ENCODE results near the gene LYRM2.

The LYRM2 gene

GRCh38 chr6:89536231-89536630, 102.3 kb downstream of the LYRM2 start:
- H3K27ac ChIP-seq (replicated peaks; ENCODE audit: low read length): no peak overlapping the region
- no peaks in the 10 kb centered on the region for H3K79me1 ChIP-seq (ENCODE audit: low read depth, low read length)
- H2BK5ac ChIP-seq (ENCODE audit: low read length): no peak overlapping the region
- no peaks in the 10 kb centered on the region for H3K36me3 ChIP-seq (replicated peaks in 1 of 2; ENCODE audit: control insufficient read depth in 2 of 2, insufficient read depth in 2 of 2, low read length in 2 of 2)
- no peak overlapping the region for H4K8ac ChIP-seq (ENCODE audit: low read depth, low read length)
- H2BK12ac ChIP-seq (ENCODE audit: low read length): no peak overlapping the region
- no peak overlapping the region for H4K91ac ChIP-seq (ENCODE audit: low read depth, low read length, poor library complexity)
- no peak overlapping the region for H3K4ac ChIP-seq (ENCODE audit: low read length)
- no peak overlapping the region for H2AK5ac ChIP-seq (ENCODE audit: low read depth, low read length)
- no peak overlapping the region for H3K23ac ChIP-seq (ENCODE audit: low read depth, low read length, poor library complexity)
- no peak overlapping the region for H3K14ac ChIP-seq (ENCODE audit: low read length)
- H3K9ac ChIP-seq (ENCODE audit: low read depth, low read length, poor library complexity): no peak overlapping the region
- H2BK120ac ChIP-seq (ENCODE audit: low read depth, low read length): no peak overlapping the region
- no peak overlapping the region for H3K18ac ChIP-seq (ENCODE audit: low read length)
- WGBS, 2 donors (ENCODE audit: extremely low coverage in 2 of 2, insufficient read length in 2 of 2, insufficient replicate concordance in 1 of 2): no CpG with 5 or more reads among the region's 5 CpGs
- H3K4me1 ChIP-seq (ENCODE audit: control insufficient read depth in 2 of 2, insufficient read depth in 1 of 2, low read depth in 1 of 2, low read length in 2 of 2): peaks cover 0 to 2% of the 10 kb centered on the region in 2 donors
- peaks cover 0 to 4% of the 10 kb centered on the region in 2 donors for H3K9me3 ChIP-seq (replicated peaks in 1 of 2; ENCODE audit: control insufficient read depth in 2 of 2, insufficient read depth in 1 of 2, low read depth in 1 of 2, low read length in 2 of 2)
- no peak overlapping the region for H2AFZ ChIP-seq (ENCODE audit: low read length)
- no peak overlapping the region for H3K4me2 ChIP-seq (ENCODE audit: insufficient read depth, low read length, poor library complexity, severe bottlenecking)
- no peak overlapping the region for H3K4me3 ChIP-seq (ENCODE audit: low read length in 2 of 2)
- DNase-seq (ENCODE audit: low spot score): peak; percentile 6
- H2BK15ac ChIP-seq (ENCODE audit: low read length): no peak overlapping the region
- H3K27me3 ChIP-seq (ENCODE audit: control insufficient read depth in 3 of 3, insufficient read depth in 3 of 3, low read depth in 1 of 3, low read length in 3 of 3): no peaks in the 10 kb centered on the region

GRCh38 chr6:89530982-89531381, 107.6 kb downstream of the LYRM2 start:
- Histone ChIP-seq H4K8ac (ENCODE audit: low read depth, low read length) (no peak overlapping the region), H3K14ac (ENCODE audit: low read length) (no peak overlapping the region), H3K4ac (ENCODE audit: low read length) (no peak overlapping the region), H3K18ac (ENCODE audit: low read length) (no peak overlapping the region), H3K27ac (replicated peaks; ENCODE audit: low read length) (no peak overlapping the region), H3K23ac (ENCODE audit: low read depth, low read length, poor library complexity) (no peak overlapping the region), H2BK5ac (ENCODE audit: low read length) (no peak overlapping the region), H3K79me1 (ENCODE audit: low read depth, low read length) (no peaks in the 10 kb centered on the region), H2BK120ac (ENCODE audit: low read depth, low read length) (no peak overlapping the region), H2AFZ (ENCODE audit: low read length) (no peak overlapping the region), H2AK5ac (ENCODE audit: low read depth, low read length) (no peak overlapping the region), H3K9me3 (replicated peaks in 1 of 2; ENCODE audit: control insufficient read depth in 2 of 2, insufficient read depth in 1 of 2, low read depth in 1 of 2, low read length in 2 of 2) (peaks cover 0 to 4% of the 10 kb centered on the region in 2 donors), H2BK15ac (ENCODE audit: low read length) (no peak overlapping the region), H3K27me3 (ENCODE audit: control insufficient read depth in 3 of 3, insufficient read depth in 3 of 3, low read depth in 1 of 3, low read length in 3 of 3) (no peaks in the 10 kb centered on the region), H3K4me3 (ENCODE audit: low read length in 2 of 2) (no peak overlapping the region), H3K4me1 (ENCODE audit: control insufficient read depth in 2 of 2, insufficient read depth in 1 of 2, low read depth in 1 of 2, low read length in 2 of 2) (peaks cover 0 to 3% of the 10 kb centered on the region in 2 donors), H3K9ac (ENCODE audit: low read depth, low read length, poor library complexity) (no peak overlapping the region), H3K36me3 (replicated peaks in 1 of 2; ENCODE audit: control insufficient read depth in 2 of 2, insufficient read depth in 2 of 2, low read length in 2 of 2) (no peaks in the 10 kb centered on the region), H4K91ac (ENCODE audit: low read depth, low read length, poor library complexity) (no peak overlapping the region), H3K4me2 (ENCODE audit: insufficient read depth, low read length, poor library complexity, severe bottlenecking) (no peak overlapping the region), H2BK12ac (ENCODE audit: low read length) (no peak overlapping the region)
- no peak for DNase-seq (ENCODE audit: low spot score)
- no CpG with 5 or more reads among the region's 11 CpGs for WGBS, 2 donors (ENCODE audit: extremely low coverage in 2 of 2, insufficient read length in 2 of 2, insufficient replicate concordance in 1 of 2)

GRCh38 chr6:89528866-89529265, 109.7 kb downstream of the LYRM2 start:
- Histone ChIP-seq H2BK12ac (ENCODE audit: low read length) (no peak overlapping the region), H2BK5ac (ENCODE audit: low read length) (no peak overlapping the region), H2AK5ac (ENCODE audit: low read depth, low read length) (no peak overlapping the region), H3K4ac (ENCODE audit: low read length) (no peak overlapping the region), H4K91ac (ENCODE audit: low read depth, low read length, poor library complexity) (no peak overlapping the region), H2BK15ac (ENCODE audit: low read length) (no peak overlapping the region), H3K9me3 (replicated peaks in 1 of 2; ENCODE audit: control insufficient read depth in 2 of 2, insufficient read depth in 1 of 2, low read depth in 1 of 2, low read length in 2 of 2) (peaks cover 0 to 4% of the 10 kb centered on the region in 2 donors), H3K4me1 (ENCODE audit: control insufficient read depth in 2 of 2, insufficient read depth in 1 of 2, low read depth in 1 of 2, low read length in 2 of 2) (peaks cover 0 to 12% of the 10 kb centered on the region in 2 donors), H3K9ac (ENCODE audit: low read depth, low read length, poor library complexity) (no peak overlapping the region), H3K79me1 (ENCODE audit: low read depth, low read length) (no peaks in the 10 kb centered on the region), H3K4me3 (ENCODE audit: low read length in 2 of 2) (no peak overlapping the region), H3K4me2 (ENCODE audit: insufficient read depth, low read length, poor library complexity, severe bottlenecking) (no peak overlapping the region), H4K8ac (ENCODE audit: low read depth, low read length) (no peak overlapping the region), H3K36me3 (replicated peaks in 1 of 2; ENCODE audit: control insufficient read depth in 2 of 2, insufficient read depth in 2 of 2, low read length in 2 of 2) (no peaks in the 10 kb centered on the region), H3K27me3 (ENCODE audit: control insufficient read depth in 3 of 3, insufficient read depth in 3 of 3, low read depth in 1 of 3, low read length in 3 of 3) (no peaks in the 10 kb centered on the region), H3K18ac (ENCODE audit: low read length) (no peak overlapping the region), H3K27ac (replicated peaks; ENCODE audit: low read length) (no peak overlapping the region), H2BK120ac (ENCODE audit: low read depth, low read length) (no peak overlapping the region), H3K14ac (ENCODE audit: low read length) (no peak overlapping the region), H3K23ac (ENCODE audit: low read depth, low read length, poor library complexity) (no peak overlapping the region), H2AFZ (ENCODE audit: low read length) (no peak overlapping the region)
- DNase-seq (ENCODE audit: low spot score): no peak

DNA sequence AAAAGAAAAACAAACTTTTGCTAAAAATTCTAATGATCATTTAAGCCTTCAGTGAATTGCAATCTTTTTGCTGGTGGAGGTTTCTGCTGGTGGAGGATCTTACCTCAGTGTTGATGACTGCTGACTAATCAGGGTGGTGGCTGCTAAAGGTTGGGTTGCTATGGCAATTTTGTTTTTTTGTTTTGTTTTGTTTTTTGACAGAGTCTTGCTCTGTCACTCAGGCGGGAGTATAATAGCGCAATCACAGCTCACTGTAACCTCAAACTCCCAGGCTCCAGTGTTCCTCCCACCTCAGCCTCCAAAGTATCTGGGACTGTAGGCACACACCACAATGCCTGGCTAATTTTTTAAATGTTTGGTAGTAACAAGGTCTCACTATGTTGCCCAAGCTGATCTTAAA, 110.9 kb downstream of the LYRM2 start:
- Histone ChIP-seq H2BK120ac (ENCODE audit: low read depth, low read length) (no peak overlapping the region), H3K36me3 (replicated peaks in 1 of 2; ENCODE audit: control insufficient read depth in 2 of 2, insufficient read depth in 2 of 2, low read length in 2 of 2) (no peaks in the 10 kb centered on the region), H3K9ac (ENCODE audit: low read depth, low read length, poor library complexity) (no peak overlapping the region), H2BK5ac (ENCODE audit: low read length) (no peak overlapping the region), H3K4me3 (ENCODE audit: low read length in 2 of 2) (no peak overlapping the region), H3K14ac (ENCODE audit: low read length) (no peak overlapping the region), H3K79me1 (ENCODE audit: low read depth, low read length) (no peaks in the 10 kb centered on the region), H3K18ac (ENCODE audit: low read length) (no peak overlapping the region), H3K9me3 (replicated peaks in 1 of 2; ENCODE audit: control insufficient read depth in 2 of 2, insufficient read depth in 1 of 2, low read depth in 1 of 2, low read length in 2 of 2) (peaks cover 0 to 4% of the 10 kb centered on the region in 2 donors), H2AK5ac (ENCODE audit: low read depth, low read length) (no peak overlapping the region), H2BK12ac (ENCODE audit: low read length) (no peak overlapping the region), H4K8ac (ENCODE audit: low read depth, low read length) (no peak overlapping the region), H2BK15ac (ENCODE audit: low read length) (no peak overlapping the region), H3K23ac (ENCODE audit: low read depth, low read length, poor library complexity) (no peak overlapping the region), H3K4me2 (ENCODE audit: insufficient read depth, low read length, poor library complexity, severe bottlenecking) (no peak overlapping the region), H2AFZ (ENCODE audit: low read length) (no peak overlapping the region), H3K4ac (ENCODE audit: low read length) (no peak overlapping the region), H3K4me1 (ENCODE audit: control insufficient read depth in 2 of 2, insufficient read depth in 1 of 2, low read depth in 1 of 2, low read length in 2 of 2) (peaks cover 0 to 12% of the 10 kb centered on the region in 2 donors), H4K91ac (ENCODE audit: low read depth, low read length, poor library complexity) (no peak overlapping the region), H3K27ac (replicated peaks; ENCODE audit: low read length) (no peak overlapping the region), H3K27me3 (ENCODE audit: control insufficient read depth in 3 of 3, insufficient read depth in 3 of 3, low read depth in 1 of 3, low read length in 3 of 3) (no peaks in the 10 kb centered on the region)
- no CpG with 5 or more reads among the region's 2 CpGs for WGBS, 2 donors (ENCODE audit: extremely low coverage in 2 of 2, insufficient read length in 2 of 2, insufficient replicate concordance in 1 of 2)
- no peak for DNase-seq (ENCODE audit: low spot score)
